ENCODE results near the gene FLAD1. TPM values are rescaled to one million over a fixed set of nuclear protein-coding genes. Genes with fewer than 3 reads are reported as not detected.

FLAD1 gene
- total RNA-seq, 3 donors from 2014 or later (not counting 1 experiment from before 2014, with no cell fraction given): 32.1 to 47.6 (median 38.7) TPM

- Mint-ChIP-seq H3K27ac (no peak overlapping the region), H3K4me1 (peaks cover 20 to 37% of the 10 kb centered on the region in 2 donors), H3K27me3 (ENCODE audit: low read depth in 2 of 2) (no peaks in the 10 kb centered on the region), H3K4me3 (peak overlapping the region; percentile 75), H3K9me3 (no peaks in the 10 kb centered on the region), H3K36me3 (no peaks in the 10 kb centered on the region)
- Histone ChIP-seq H3K27ac (ENCODE audit: low read length) (peak overlapping the region; percentile 99), H3K27me3 (ENCODE audit: control insufficient read depth, insufficient read depth, low read length) (no peaks in the 10 kb centered on the region), H3K4me3 (ENCODE audit: low read length) (no peak overlapping the region), H3K4me1 (ENCODE audit: control insufficient read depth, insufficient read depth, low read length) (peaks cover 43% of the 10 kb centered on the region), H3K36me3 (ENCODE audit: control insufficient read depth, insufficient read depth, low read length) (peaks cover 10% of the 10 kb centered on the region), H3K9me3 (ENCODE audit: control insufficient read depth, insufficient read depth, low read length) (no peaks in the 10 kb centered on the region)
- WGBS (ENCODE audit: insufficient coverage): 76% methylated on average over 14 of the region's 18 CpGs
- DNase-seq (peak in 1 of 2 donors; percentile 40), ATAC-seq (no peak)
- intact Hi-C loops (cut with micrococcal nuclease): loop anchor here (5.0 kb wide), 2 partner anchors 35 to 90 kb away; partner anchors contain the start of genes EFNA4 and PMVK
- no peak for TF ChIP-seq CTCF (IDR thresholded peaks at IDR 0.05)
These were observed 10.4 kb upstream of the FLAD1 start for GRCh38 chr1:154972517-154973343.

GRCh38 chr1:154973344-154974101 lies 9.6 kb upstream of the FLAD1 start:
- Mint-ChIP-seq H3K27me3 (ENCODE audit: low read depth in 2 of 2) (no peaks in the 10 kb centered on the region), H3K27ac (no peak overlapping the region), H3K4me1 (peaks cover 15 to 33% of the 10 kb centered on the region in 2 donors), H3K4me3 (no peak overlapping the region), H3K36me3 (no peaks in the 10 kb centered on the region), H3K9me3 (no peaks in the 10 kb centered on the region)
- H3K27ac ChIP-seq (ENCODE audit: low read length): peak overlapping the region; percentile 99
- H3K27me3 ChIP-seq (ENCODE audit: control insufficient read depth, insufficient read depth, low read length): no peaks in the 10 kb centered on the region
- ATAC-seq (peak; percentile 22 to 50 (median 30)), DNase-seq (peak; percentile 94)
- TF ChIP-seq CTCF (IDR thresholded peaks at IDR 0.05): no peak
- 2% methylated on average over 29 of the region's 37 CpGs for WGBS (ENCODE audit: insufficient coverage)
- no peaks in the 10 kb centered on the region for H3K9me3 ChIP-seq (ENCODE audit: control insufficient read depth, insufficient read depth, low read length)
- intact Hi-C loops (cut with micrococcal nuclease): loop anchor here (1.0 to 5.0 kb wide), 7 partner anchors 10 to 414 kb away; partner anchors contain the start of genes EFNA4, FLAD1, PBXIP1 and PMVK
- H3K4me1 ChIP-seq (ENCODE audit: control insufficient read depth, insufficient read depth, low read length): peaks cover 43% of the 10 kb centered on the region
- H3K36me3 ChIP-seq (ENCODE audit: control insufficient read depth, insufficient read depth, low read length): peaks cover 2% of the 10 kb centered on the region
- H3K4me3 ChIP-seq (ENCODE audit: low read length): peak overlapping the region; percentile 91

GRCh38 chr1:154974102-154974807 lies 8.9 kb upstream of the FLAD1 start, which contains the start of gene CKS1B:
CKS1B (plus strand) TSS chr1:154974681; CDS start chr1:154974746, 65 bp downstream.
- Mint-ChIP-seq H3K27ac (no peak within 1 kb of the TSS), H3K9me3 (no peaks in the 10 kb centered on the region), H3K27me3 (ENCODE audit: low read depth in 2 of 2) (no peaks in the 10 kb centered on the region), H3K4me3 (no peak within 1 kb of the TSS), H3K36me3 (no peaks in the 10 kb centered on the region), H3K4me1 (peaks cover 15 to 25% of the 10 kb centered on the region in 2 donors)
- intact Hi-C loops (cut with micrococcal nuclease): loop anchor here (1.0 to 5.0 kb wide), 7 partner anchors 9 to 415 kb away; partner anchors contain the start of genes EFNA4, FLAD1, PBXIP1 and PMVK
- Histone ChIP-seq H3K36me3 (ENCODE audit: control insufficient read depth, insufficient read depth, low read length) (no peaks in the 10 kb centered on the region), H3K27ac (ENCODE audit: low read length) (peak within 1 kb of the TSS; percentile 99), H3K4me3 (ENCODE audit: low read length) (peak within 1 kb of the TSS; percentile 91), H3K9me3 (ENCODE audit: control insufficient read depth, insufficient read depth, low read length) (no peaks in the 10 kb centered on the region), H3K4me1 (ENCODE audit: control insufficient read depth, insufficient read depth, low read length) (peaks cover 43% of the 10 kb centered on the region), H3K27me3 (ENCODE audit: control insufficient read depth, insufficient read depth, low read length) (no peaks in the 10 kb centered on the region)
- under 1% methylated on average over 47 of the region's 47 CpGs for WGBS (ENCODE audit: insufficient coverage)
- peak; percentile 96 to 99 for DNase-seq
- no peak for TF ChIP-seq CTCF (IDR thresholded peaks at IDR 0.05)
- peak; percentile 78 to 94 (median 85) for ATAC-seq
